H1 (cell line): ENCODE results near the gene SGSM1. TPM values are rescaled to one million over a fixed set of nuclear protein-coding genes. Genes with fewer than 3 reads are reported as not detected.

ENCODE experiments used
- CTCF ChIA-PET: fragments of 300-600 bp; sonication (Branson Sonifier 250); formaldehyde crosslinking; loops from one replicate; lab custom pipeline; 2021; ENCODE audit not compliant: partially characterized antibody; lab: Charles Lee
- POLR2A ChIA-PET: fragments of 300-600 bp; sonication (Branson Sonifier 250); formaldehyde crosslinking; loops from one replicate; lab custom pipeline; 2021; ENCODE audit warnings: inconsistent platforms; ENCODE audit not compliant: partially characterized antibody; lab: Charles Lee
- DNase-seq, 2 experiments: peaks; one replicate each; pipeline versions ENCODE4 v3.0.0 to v3.0.0-alpha.2; 2010 to 2022; ENCODE audit warnings: low spot score in 2 of 2, low read depth in 1 of 2, mixed read lengths in 1 of 2
- FAIRE-seq: peaks from 2 replicates; lab custom pipeline; 2011; peaks lifted over from hg19 to GRCh38; lab: Jason Lieb, UNC
- H2AFZ ChIP-seq: 2 replicates; pipeline ENCODE4 v1.8.1; 2012; ENCODE audit warnings: low read length, inconsistent platforms
- H2AK5ac ChIP-seq: 2 replicates; pipeline ENCODE4 v1.6.1; 2013; ENCODE audit warnings: low read depth, low read length
- H2BK120ac ChIP-seq: replicated peaks from 2 replicates; pipeline ENCODE3; 2013; ENCODE audit warnings: low read depth, low read length, inconsistent platforms
- H2BK12ac ChIP-seq: 2 replicates; pipeline ENCODE4 v1.6.1; 2013; ENCODE audit warnings: low read depth, low read length
- H2BK15ac ChIP-seq: 2 replicates; pipeline ENCODE4 v1.6.1; 2013; ENCODE audit warnings: low read length
- H2BK20ac ChIP-seq: 2 replicates; pipeline ENCODE4 v1.6.1; 2013; ENCODE audit warnings: low read length
- H2BK5ac ChIP-seq: 2 replicates; pipeline ENCODE4 v1.6.1; 2013; ENCODE audit warnings: low read depth, low read length
- H3K14ac ChIP-seq: 2 replicates; pipeline ENCODE4 v1.6.1; 2013; ENCODE audit warnings: inconsistent platforms; ENCODE audit not compliant: insufficient read length
- H3K18ac ChIP-seq: 2 replicates; pipeline ENCODE4 v1.6.1; 2013; ENCODE audit warnings: low read length; ENCODE audit errors: extremely low read depth
- H3K23ac ChIP-seq: 2 replicates; pipeline ENCODE4 v1.6.1; 2013; ENCODE audit warnings: inconsistent platforms; ENCODE audit not compliant: insufficient read length
- H3K23me2 ChIP-seq: 2 replicates; pipeline ENCODE4 v1.6.1; 2013; ENCODE audit warnings: low read depth, low read length
- H3K27ac ChIP-seq: 2 replicates; pipeline ENCODE4 v1.6.1; 2011; ENCODE audit warnings: low read depth, low read length, inconsistent platforms
- H3K27me3 ChIP-seq, 4 experiments: replicated peaks in 1 of 4; 1 replicate in 1 of 4; 2 replicates in 3 of 4; pipeline versions ENCODE4 v1.6.1 to v1.8.1; 2011 to 2013; ENCODE audit warnings: low read length in 3 of 4, mild to moderate bottlenecking in 3 of 4, inconsistent platforms in 2 of 4, mixed read lengths in 2 of 4, moderate library complexity in 1 of 4; ENCODE audit not compliant: control insufficient read depth in 3 of 4, insufficient read depth in 3 of 4; ENCODE audit errors: extremely low read depth in 1 of 4
- H3K36me3 ChIP-seq, 4 experiments: 2 replicates each; pipeline versions ENCODE4 v1.6.1 to v1.8.1; 2011 to 2013; ENCODE audit warnings: mild to moderate bottlenecking in 4 of 4, low read length in 3 of 4, moderate library complexity in 2 of 4, control low read depth in 1 of 4, inconsistent platforms in 1 of 4; ENCODE audit not compliant: insufficient read depth in 4 of 4, control insufficient read depth in 2 of 4
- H3K4ac ChIP-seq: replicated peaks from 2 replicates; pipeline ENCODE3; 2013; ENCODE audit warnings: low read length, low read depth, mixed read lengths, inconsistent platforms; ENCODE audit not compliant: insufficient read length
- H3K4me1 ChIP-seq, 4 experiments: replicated peaks in 1 of 4; 1 replicate in 1 of 4; 2 replicates in 3 of 4; pipeline versions ENCODE4 v1.6.1 to v1.8.1; 2011 to 2013; ENCODE audit warnings: low read length in 3 of 4, inconsistent platforms in 2 of 4, mixed read lengths in 1 of 4; ENCODE audit not compliant: insufficient read depth in 4 of 4, control insufficient read depth in 3 of 4
- H3K4me2 ChIP-seq, 2 experiments: 2 replicates each; pipeline versions ENCODE4 v1.6.1 to v1.8.1; 2011 to 2013; ENCODE audit warnings: low read depth in 2 of 2, low read length in 2 of 2, control low read depth in 1 of 2, inconsistent platforms in 1 of 2, mild to moderate bottlenecking in 1 of 2; ENCODE audit not compliant: insufficient read depth in 1 of 2
- H3K4me3 ChIP-seq, 4 experiments: fragments of 200-600, 300-600 bp in 1 of 4; sonication (generic), shearing (Covaris generic), sonication (Bioruptor Twin) in 1 of 4; 2 replicates each; pipeline versions ENCODE4 v1.5.1 to v1.8.1; 2011 to 2016; ENCODE audit warnings: low read length in 4 of 4, low read depth in 3 of 4, control low read depth in 2 of 4, inconsistent platforms in 2 of 4, mild to moderate bottlenecking in 2 of 4, mixed read lengths in 1 of 4, moderate library complexity in 1 of 4; ENCODE audit not compliant: insufficient read depth in 2 of 4; ENCODE audit errors: extremely low read depth in 1 of 4
- H3K56ac ChIP-seq: replicated peaks from 2 replicates; pipeline ENCODE3; 2013; ENCODE audit warnings: low read depth, mild to moderate bottlenecking, mixed read lengths, low read length, inconsistent platforms; ENCODE audit not compliant: insufficient read length
- H3K79me1 ChIP-seq: 2 replicates; pipeline ENCODE4 v1.6.1; 2013; ENCODE audit warnings: low read depth, low read length, control low read depth
- H3K79me2 ChIP-seq, 2 experiments: 2 replicates each; pipeline versions ENCODE4 v1.6.1 to v1.8.1; 2012 to 2013; ENCODE audit warnings: low read length in 2 of 2, mild to moderate bottlenecking in 2 of 2, inconsistent platforms in 1 of 2; ENCODE audit not compliant: insufficient read depth in 2 of 2, control insufficient read depth in 1 of 2
- H3K9ac ChIP-seq, 4 experiments: replicated peaks in 1 of 4; 1 replicate in 1 of 4; 2 replicates in 3 of 4; pipeline versions ENCODE4 v1.6.1 to v1.8.1; 2011 to 2013; ENCODE audit warnings: low read depth in 3 of 4, low read length in 3 of 4, control low read depth in 2 of 4, mild to moderate bottlenecking in 2 of 4, moderate library complexity in 2 of 4, inconsistent platforms in 1 of 4; ENCODE audit errors: extremely low read depth in 1 of 4
- H3K9me3 ChIP-seq, 2 experiments: 2 replicates each; pipeline versions ENCODE4 v1.6.1 to v1.8.1; 2012 to 2013; ENCODE audit warnings: mild to moderate bottlenecking in 2 of 2, moderate library complexity in 2 of 2, control low read depth in 1 of 2, inconsistent platforms in 1 of 2, low read depth in 1 of 2, low read length in 1 of 2, mixed read lengths in 1 of 2; ENCODE audit not compliant: insufficient read depth in 2 of 2
- H4K20me1 ChIP-seq, 2 experiments: replicated peaks in 1 of 2; 2 replicates each; pipeline versions ENCODE3 to v1.8.1; 2011 to 2013; ENCODE audit warnings: inconsistent platforms in 2 of 2, low read length in 2 of 2, mild to moderate bottlenecking in 1 of 2; ENCODE audit not compliant: insufficient read depth in 2 of 2, control insufficient read depth in 1 of 2
- H4K5ac ChIP-seq: 2 replicates; pipeline ENCODE4 v1.6.1; 2013; ENCODE audit warnings: low read length, low read depth, mixed read lengths, inconsistent platforms; ENCODE audit not compliant: insufficient read length
- H4K8ac ChIP-seq: 2 replicates; pipeline ENCODE4 v1.8.0; 2013; ENCODE audit warnings: mild to moderate bottlenecking, moderate library complexity, low read length, inconsistent platforms; ENCODE audit not compliant: insufficient read depth; ENCODE audit errors: extremely low read depth
- H4K91ac ChIP-seq: replicated peaks from 2 replicates; pipeline ENCODE3; 2013; ENCODE audit warnings: low read length, mixed read lengths, inconsistent platforms; ENCODE audit not compliant: insufficient read length
- CEBPB ChIP-seq: IDR thresholded peaks from 2 replicates; pipeline ENCODE4 v1.6.1; 2012; ENCODE audit warnings: low read depth, low read length
- CREB1 ChIP-seq: IDR thresholded peaks from 2 replicates; pipeline ENCODE4 v1.6.1; 2012; ENCODE audit warnings: inconsistent platforms
- EP300 ChIP-seq, 2 experiments: IDR thresholded peaks; 1 replicate in 1 of 2; 2 replicates in 1 of 2; pipeline ENCODE4 v1.6.1; 2011 to 2012; ENCODE audit warnings: low read depth in 2 of 2, low read length in 2 of 2, mild to moderate bottlenecking in 2 of 2, borderline replicate concordance in 1 of 2, inconsistent platforms in 1 of 2, moderate library complexity in 1 of 2
- GABPA ChIP-seq: IDR thresholded peaks from 2 replicates; pipeline ENCODE4 v1.6.1; 2011; ENCODE audit warnings: mild to moderate bottlenecking, low read length, moderate library complexity, borderline replicate concordance; ENCODE audit not compliant: insufficient read depth
- KDM4A ChIP-seq: IDR thresholded peaks from one replicate; pipeline ENCODE4 v1.7.1; 2012; ENCODE audit warnings: low read depth, mild to moderate bottlenecking, moderate library complexity, low read length, inconsistent platforms; ENCODE audit not compliant: severe bottlenecking
- NANOG ChIP-seq: IDR thresholded peaks from 2 replicates; pipeline ENCODE4 v1.6.1; 2011; ENCODE audit warnings: low read length, low read depth, mild to moderate bottlenecking, inconsistent platforms; ENCODE audit not compliant: insufficient read depth, poor library complexity, severe bottlenecking
- POLR2AphosphoS5 ChIP-seq: IDR thresholded peaks from 2 replicates; pipeline ENCODE4 v1.6.1; 2011; ENCODE audit warnings: low read depth, low read length
- RAD21 ChIP-seq, 2 experiments: IDR thresholded peaks in 1 of 2; conservative IDR thresholded peaks in 1 of 2; 2 replicates each; pipeline ENCODE4 v1.6.1; 2011; ENCODE audit warnings: low read depth in 2 of 2, low read length in 2 of 2, improper control_type of control experiment in 1 of 2, inconsistent platforms in 1 of 2, mild to moderate bottlenecking in 1 of 2, moderate library complexity in 1 of 2
- SIN3A ChIP-seq, 2 experiments: IDR thresholded peaks in 1 of 2; conservative IDR thresholded peaks in 1 of 2; 2 replicates each; pipeline ENCODE4 v1.6.1; 2011 to 2012; ENCODE audit warnings: low read length in 2 of 2, improper control_type of control experiment in 1 of 2, low read depth in 1 of 2, mild to moderate bottlenecking in 1 of 2
- YY1 ChIP-seq: IDR thresholded peaks from 2 replicates; pipeline ENCODE4 v1.6.1; 2011; ENCODE audit warnings: low read depth, mild to moderate bottlenecking, low read length
- WGBS, 2 experiments: shearing (Covaris generic) in 1 of 2; methylation state at CpG; one replicate each; pipeline versions ENCODE4 v1.1.6 to v1.1.7; 2013 to 2015; ENCODE audit warnings: low lambda C conversion rate in 2 of 2, mixed read lengths in 2 of 2, inconsistent platforms in 1 of 2, low coverage in 1 of 2, missing lambda C conversion rate in 1 of 2; ENCODE audit not compliant: insufficient replicate concordance in 2 of 2, insufficient coverage in 1 of 2, insufficient read length in 1 of 2; ENCODE audit errors: extremely low coverage in 1 of 2, missing lambda C conversion rate in 1 of 2; 5-methylcytosine and 5-hydroxymethylcytosine counted together
- polyA plus RNA-seq, 7 experiments: library from polyadenylated mRNA; depleted of rRNA in 3 of 7; stranded (reverse) in 5 of 7; unstranded in 2 of 7; fragments of >200 nt in 5 of 7; fragments of 200-250 nt in 2 of 7; gene quantifications; 1 replicate in 5 of 7; 2 replicates in 1 of 7; 4 replicates in 1 of 7; pipeline versions ENCODE4 v1.2.1 to v1.2.3, GENCODE V29; 2011 to 2013; ENCODE audit warnings: missing spikeins in 2 of 7, mixed read lengths in 2 of 7
- total RNA-seq: library from RNA; stranded (reverse); fragmentation: NEBNext Ultra II Directional; extraction: Animal tissue kit (Norgen Biotek cat#: 25700); gene quantifications from 2 replicates; pipeline ENCODE4 v1.2.1, GENCODE V29; 2021

Gene SGSM1
- total and polyA plus RNA-seq, 2 of the 8 experiments (the other 6 are each of a cell fraction or from before 2014, with no cell fraction given): 2.8 to 5.2 TPM

GRCh38 chr22:24857576-24857975 lies 51.6 kb downstream of the SGSM1 start:
- Histone ChIP-seq H3K4me2 (no peak overlapping the region), H3K18ac (no peak overlapping the region), H4K5ac (no peak overlapping the region), H3K36me3 (peaks cover 0 to 4% (median 2%) of the 10 kb centered on the region in 4 experiments; a peak in 2 of 8 replicates), H3K4ac (no peak overlapping the region), H4K91ac (no peak overlapping the region), H3K9me3 (no peaks in the 10 kb centered on the region), H3K4me1 (no peaks in the 10 kb centered on the region), H4K8ac (no peak overlapping the region), H4K20me1 (peaks cover 0 to 3% of the 10 kb centered on the region in 2 experiments), H2BK20ac (no peak overlapping the region), H2AFZ (no peak overlapping the region), H3K14ac (no peak overlapping the region), H2BK15ac (no peak overlapping the region), H2BK120ac (no peak overlapping the region), H2AK5ac (no peak overlapping the region), H3K56ac (no peak overlapping the region), H3K27ac (no peak overlapping the region), H3K23ac (no peak overlapping the region), H3K27me3 (no peaks in the 10 kb centered on the region), H2BK12ac (no peak overlapping the region), H3K4me3 (no peak overlapping the region), H3K9ac (no peak overlapping the region), H2BK5ac (no peak overlapping the region), H3K79me2 (no peaks in the 10 kb centered on the region), H3K23me2 (peaks cover 4% of the 10 kb centered on the region; the same call in 1 of the 2 replicates), H3K79me1 (no peaks in the 10 kb centered on the region)
- TF ChIP-seq YY1 (no peak), POLR2AphosphoS5 (no peak), KDM4A (no peak), EP300 (IDR thresholded peaks at IDR 0.05; ENCODE audit: borderline replicate concordance in 1 of 2, low read depth in 2 of 2, low read length in 2 of 2) (no peak), RAD21 (IDR thresholded peaks at IDR 0.05 in 1 of 2, conservative IDR thresholded peaks at IDR 0.05 in 1 of 2; ENCODE audit: low read depth in 2 of 2, low read length in 2 of 2) (no peak), CEBPB (no peak), NANOG (no peak), SIN3A (conservative IDR thresholded peaks at IDR 0.05 in 1 of 2, IDR thresholded peaks at IDR 0.05 in 1 of 2; ENCODE audit: low read depth in 1 of 2, low read length in 2 of 2) (no peak), CREB1 (no peak), GABPA (no peak)
- no peak for DNase-seq
- 100% methylated on average over 2 of the region's 2 CpGs; no CpG with 5 or more reads in 1 of the 2 experiments for WGBS, 2 experiments
- CTCF ChIA-PET: interaction anchor here (0.6 to 1.3 kb wide), 4 partner anchors 10 to 324 kb away, joined by 3 to 5 read pairs (median 3); no protein-coding TSS in a partner anchor
- POLR2A ChIA-PET: interaction anchor here (0.7 kb wide), 1 partner anchor 90 kb away, joined by 3 read pairs; no protein-coding TSS in a partner anchor
- no peak for FAIRE-seq
